ENCODE results near the gene HSD11B1. TPM values are rescaled to one million over a fixed set of nuclear protein-coding genes. Genes with fewer than 3 reads are reported as not detected.
A peak's percentile ranks its signal among the peaks of the same experiment; 100 is the strongest.

Gene HSD11B1
- total and polyA plus RNA-seq, 3 donors from 2014 or later, result 17.6 to 19.5 (median 18.0) TPM

DNA sequence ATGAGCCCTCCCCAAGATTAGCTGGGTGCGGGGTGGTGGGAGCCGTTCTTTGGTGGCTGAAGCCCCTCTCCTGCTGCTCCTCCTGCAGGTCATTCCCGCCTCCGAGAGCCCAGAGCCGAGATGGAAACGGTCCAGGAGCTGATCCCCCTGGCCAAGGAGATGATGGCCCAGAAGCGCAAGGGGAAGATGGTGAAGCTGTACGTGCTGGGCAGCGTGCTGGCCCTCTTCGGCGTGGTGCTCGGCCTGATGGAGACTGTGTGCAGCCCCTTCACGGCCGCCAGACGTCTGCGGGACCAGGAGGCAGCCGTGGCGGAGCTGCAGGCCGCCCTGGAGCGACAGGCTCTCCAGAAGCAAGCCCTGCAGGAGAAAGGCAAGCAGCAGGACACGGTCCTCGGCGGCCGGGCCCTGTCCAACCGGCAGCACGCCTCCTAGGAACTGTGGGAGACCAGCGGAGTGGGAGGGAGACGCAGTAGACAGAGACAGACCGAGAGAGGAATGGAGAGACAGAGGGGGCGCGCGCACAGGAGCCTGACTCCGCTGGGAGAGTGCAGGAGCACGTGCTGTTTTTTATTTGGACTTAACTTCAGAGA, 29.0 kb upstream of the HSD11B1 start:
- Histone ChIP-seq H3K36me3 (ENCODE audit: low read depth, missing control alignments) (no peaks in the 10 kb centered on the region), H3K27ac (peak overlapping the region; percentile 37 to 51), H3K4me1 (peaks cover 14% of the 10 kb centered on the region), H3K4me3 (peak overlapping the region; percentile 50 to 67), H3K9me3 (no peaks in the 10 kb centered on the region), H3K27me3 (no peaks in the 10 kb centered on the region)
- DNase-seq, result peak; percentile 60
- TF ChIP-seq CTCF (IDR thresholded peaks at IDR 0.05) (no peak), POLR2A (IDR thresholded peaks at IDR 0.05) (no peak)
- intact Hi-C loops (cut with DNase I; ENCODE audit: low total_unique reads), result no loop called here
- WGBS, 2 donors, result 1 to 4% methylated on average over 16 to 34 of the region's 34 CpGs

GRCh38 chr1:209678981-209679539, 25.6 kb upstream of the HSD11B1 start:
- Histone ChIP-seq H3K27me3 (no peaks in the 10 kb centered on the region), H3K4me3 (no peak overlapping the region), H3K4me1 (peaks cover 11% of the 10 kb centered on the region), H3K9me3 (no peaks in the 10 kb centered on the region), H3K27ac (no peak overlapping the region), H3K36me3 (ENCODE audit: low read depth, missing control alignments) (no peaks in the 10 kb centered on the region)
- TF ChIP-seq CTCF (IDR thresholded peaks at IDR 0.05), result no peak
- no peak for TF ChIP-seq POLR2A (IDR thresholded peaks at IDR 0.05)
- no peak for DNase-seq
- intact Hi-C loops (cut with DNase I; ENCODE audit: low total_unique reads), result no loop called here
- WGBS, 2 donors, result 92% methylated on average over 4 of the region's 4 CpGs

- DNase-seq, result no peak
- Histone ChIP-seq H3K27me3 (no peaks in the 10 kb centered on the region), H3K36me3 (ENCODE audit: low read depth, missing control alignments) (no peaks in the 10 kb centered on the region), H3K27ac (peak overlapping the region; percentile 35 to 65), H3K9me3 (no peaks in the 10 kb centered on the region), H3K4me1 (peaks cover 20% of the 10 kb centered on the region), H3K4me3 (no peak overlapping the region)
- WGBS, 2 donors, result 59 to 66% methylated on average over 4 of the region's 4 CpGs
- TF ChIP-seq POLR2A (IDR thresholded peaks at IDR 0.05) (no peak), CTCF (IDR thresholded peaks at IDR 0.05) (no peak)
- intact Hi-C loops (cut with DNase I; ENCODE audit: low total_unique reads), result no loop called here
These were observed 18.8 kb upstream of the HSD11B1 start for GRCh38 chr1:209685821-209686220.

- peak; percentile 51 for DNase-seq
- H3K27me3 ChIP-seq, result no peaks in the 10 kb centered on the region
- H3K9me3 ChIP-seq, result no peaks in the 10 kb centered on the region
- H3K4me3 ChIP-seq, result no peak overlapping the region
- peaks cover 20% of the 10 kb centered on the region for H3K4me1 ChIP-seq
- no peaks in the 10 kb centered on the region for H3K36me3 ChIP-seq (ENCODE audit: low read depth, missing control alignments)
- TF ChIP-seq POLR2A (IDR thresholded peaks at IDR 0.05), result no peak
- TF ChIP-seq CTCF (IDR thresholded peaks at IDR 0.05), result no peak
- peak overlapping the region; percentile 35 to 74 for H3K27ac ChIP-seq
- 36 to 56% methylated on average over 4 of the region's 4 CpGs for WGBS, 2 donors
- intact Hi-C loops (cut with DNase I; ENCODE audit: low total_unique reads), result no loop called here
These were observed 18.3 kb upstream of the HSD11B1 start for GRCh38 chr1:209686322-209686721.

DNA sequence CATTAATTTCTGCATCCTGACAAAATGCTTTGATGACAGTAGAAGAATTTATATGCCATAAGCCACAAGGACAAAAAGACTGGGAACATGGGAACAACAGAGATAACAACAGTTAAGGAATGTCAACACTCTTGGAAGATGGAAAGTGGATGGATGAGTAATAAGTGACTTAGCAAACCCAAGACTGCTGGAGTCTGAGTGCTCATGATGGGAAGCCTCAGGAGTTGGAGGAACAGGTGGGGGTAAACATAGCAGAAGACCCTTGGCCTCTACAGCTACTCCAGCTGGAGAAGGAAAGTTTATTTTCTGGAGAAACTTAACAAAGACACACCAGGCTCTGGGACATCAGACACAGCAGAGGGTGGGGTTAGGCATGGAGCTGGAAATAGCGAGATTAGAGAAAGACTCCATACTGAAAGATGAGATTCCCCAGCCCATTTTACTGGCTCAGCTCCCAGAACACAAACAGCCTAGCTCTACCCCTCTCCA, 15.9 kb upstream of the HSD11B1 start:
- Histone ChIP-seq H3K27ac (peak overlapping the region in 1 of 2 donors; percentile 74), H3K36me3 (ENCODE audit: low read depth, missing control alignments) (no peaks in the 10 kb centered on the region), H3K4me3 (no peak overlapping the region), H3K9me3 (no peaks in the 10 kb centered on the region), H3K27me3 (no peaks in the 10 kb centered on the region), H3K4me1 (peaks cover 20% of the 10 kb centered on the region)
- intact Hi-C loops (cut with DNase I; ENCODE audit: low total_unique reads), result no loop called here
- WGBS, 2 donors, result 67% methylated on average over 1 of the region's 1 CpG
- DNase-seq, result no peak
- TF ChIP-seq POLR2A (IDR thresholded peaks at IDR 0.05), result no peak

Data from testis (tissue), 3 donors.